HCT116 (cell line): ENCODE measurements around the gene CLPX. TPM values are rescaled to one million over a fixed set of nuclear protein-coding genes. Genes with fewer than 3 reads are reported as not detected.

ENCODE experiments used
- ATAC-seq: fragments of 200-7000 bp; cut with Tn5 transposase; 2 replicates; pipeline ENCODE4 v1.9.1; 2020; ENCODE audit warnings: mild to moderate bottlenecking, moderate library complexity
- BruUV-seq: library from RNA; stranded (reverse); fragments of 400-500 nt; replicated peaks from 2 replicates; lab custom pipeline; 2021; lab: Mats Ljungman, UMichigan
- CTCF ChIA-PET: fragments of 300-600 bp; sonication (Branson Sonifier 250); formaldehyde crosslinking; loops from one replicate; lab custom pipeline; 2021; ENCODE audit warnings: antibody characterized with exemption; lab: Charles Lee
- POLR2A ChIA-PET: fragments of 300-600, 350-600 bp; sonication (Branson Sonifier 250); formaldehyde crosslinking; loops from one replicate; lab custom pipeline; 2021; ENCODE audit warnings: antibody characterized with exemption; lab: Charles Lee
- RAD21 ChIA-PET, 2 experiments: fragments of 300-600 bp; sonication (Branson Sonifier 250); formaldehyde crosslinking; loops; one replicate each; lab custom pipeline; 2023; ENCODE audit warnings: low total read pairs in 2 of 2; ENCODE audit not compliant: uncharacterized antibody in 2 of 2, unreplicated experiment in 2 of 2, low non-redundant PET in 1 of 2; lab: Charles Lee
- DNase-seq: peaks from one replicate; pipeline ENCODE4 v3.0.0-alpha.2; 2010; ENCODE audit warnings: low read depth, low spot score
- H2AFZ ChIP-seq: fragments of 200-600 bp; shearing (Covaris generic), sonication (generic); 2 replicates; pipeline ENCODE4 v1.6.1; 2017; ENCODE audit warnings: low read depth, mixed run types, mixed read lengths, antibody characterized with exemption, low read length; ENCODE audit not compliant: poor library complexity, severe bottlenecking
- H3K27ac ChIP-seq: 2 replicates; pipeline ENCODE4 v1.5.1; 2012; ENCODE audit warnings: low read depth, low read length
- H3K27me3 ChIP-seq: fragments of 200-600 bp; sonication (generic); 2 replicates; pipeline ENCODE4 v1.6.1; 2016; ENCODE audit warnings: mixed run types, low read length, mixed read lengths; ENCODE audit not compliant: insufficient read depth
- H3K36me3 ChIP-seq, 2 experiments: fragments of 200-500 bp in 1 of 2; fragments of 200-600 bp in 1 of 2; sonication (Bioruptor generic) in 1 of 2; sonication (generic) in 1 of 2; 2 replicates each; pipeline versions ENCODE4 v1.5.1 to v1.6.1; 2014 to 2016; ENCODE audit warnings: low read length in 2 of 2, inconsistent platforms in 1 of 2, mixed read lengths in 1 of 2, mixed run types in 1 of 2; ENCODE audit not compliant: insufficient read depth in 2 of 2, control insufficient read depth in 1 of 2
- H3K4me1 ChIP-seq, 2 experiments: fragments of 200-600 bp in 1 of 2; sonication (generic) in 1 of 2; 2 replicates each; pipeline versions ENCODE4 v1.5.1 to v1.6.1; 2012 to 2017; ENCODE audit warnings: low read length in 2 of 2, inconsistent platforms in 1 of 2, mild to moderate bottlenecking in 1 of 2, mixed read lengths in 1 of 2, mixed run types in 1 of 2, moderate library complexity in 1 of 2; ENCODE audit not compliant: insufficient read depth in 2 of 2, control insufficient read depth in 1 of 2
- H3K4me2 ChIP-seq: fragments of 200-600 bp; sonication (generic); 2 replicates; pipeline ENCODE4 v1.6.1; 2017; ENCODE audit warnings: mixed run types, low read length, mixed read lengths
- H3K4me3 ChIP-seq, 2 experiments: fragments of 200-600 bp in 1 of 2; sonication (generic) in 1 of 2; replicated peaks in 1 of 2; 2 replicates each; pipeline ENCODE4 v1.5.1; 2011 to 2016; ENCODE audit warnings: low read length in 2 of 2, control low read depth in 1 of 2, low read depth in 1 of 2, mild to moderate bottlenecking in 1 of 2, mixed read lengths in 1 of 2, mixed run types in 1 of 2
- H3K79me2 ChIP-seq: fragments of 200-600 bp; sonication (generic); 2 replicates; pipeline ENCODE4 v1.6.1; 2017; ENCODE audit warnings: mild to moderate bottlenecking, mixed run types, low read length, moderate library complexity, mixed read lengths; ENCODE audit not compliant: insufficient read depth
- H3K9ac ChIP-seq: fragments of 200-600 bp; sonication (generic); 2 replicates; pipeline ENCODE4 v1.6.1; 2016; ENCODE audit warnings: low read length, mixed read lengths
- H3K9me2 ChIP-seq: fragments of 200-600 bp; sonication (generic), shearing (Covaris generic); 2 replicates; pipeline ENCODE4 v1.6.1; 2017; ENCODE audit warnings: mixed run types, mild to moderate bottlenecking, moderate library complexity; ENCODE audit not compliant: insufficient read depth
- H3K9me3 ChIP-seq, 2 experiments: fragments of 200-500 bp in 1 of 2; fragments of 200-600 bp in 1 of 2; sonication (Bioruptor generic) in 1 of 2; sonication (generic) in 1 of 2; 2 replicates each; pipeline ENCODE4 v1.6.1; 2014 to 2017; ENCODE audit warnings: low read length in 2 of 2, mixed read lengths in 2 of 2, inconsistent platforms in 1 of 2, low read depth in 1 of 2, mild to moderate bottlenecking in 1 of 2, mixed run types in 1 of 2, moderate library complexity in 1 of 2; ENCODE audit not compliant: control insufficient read depth in 1 of 2, insufficient read depth in 1 of 2
- H4K20me1 ChIP-seq: fragments of 200-600 bp; sonication (generic), shearing (Covaris generic); 2 replicates; pipeline ENCODE4 v1.6.1; 2017; ENCODE audit warnings: mixed run types, mild to moderate bottlenecking, moderate library complexity; ENCODE audit not compliant: insufficient read depth
- CBX3 ChIP-seq: IDR thresholded peaks from 2 replicates; pipeline ENCODE4 v1.6.1; 2012; ENCODE audit warnings: low read depth
- CEBPB ChIP-seq: IDR thresholded peaks from 2 replicates; pipeline ENCODE4 v1.6.1; 2012; ENCODE audit warnings: low read depth
- EGR1 ChIP-seq: IDR thresholded peaks from 2 replicates; pipeline ENCODE4 v1.6.1; 2012; ENCODE audit warnings: low read depth
- ELF1 ChIP-seq: IDR thresholded peaks from 2 replicates; pipeline ENCODE4 v1.6.1; 2012; ENCODE audit warnings: low read depth, borderline replicate concordance
- EZH2 ChIP-seq: fragments of 200-600 bp; sonication (generic); IDR thresholded peaks from 2 replicates; pipeline ENCODE4 v1.6.1; 2017; ENCODE audit warnings: antibody characterized with exemption, mixed run types
- EZH2phosphoT487 ChIP-seq: fragments of 200-600 bp; IDR thresholded peaks from 2 replicates; pipeline ENCODE4 v1.6.1; 2018; ENCODE audit warnings: antibody characterized with exemption, borderline replicate concordance
- FOSL1 ChIP-seq: IDR thresholded peaks from 2 replicates; pipeline ENCODE4 v1.6.1; 2012; ENCODE audit warnings: low read depth
- JUND ChIP-seq: IDR thresholded peaks from 2 replicates; pipeline ENCODE4 v1.6.1; 2012
- POLR2A ChIP-seq: IDR thresholded peaks from 2 replicates; pipeline ENCODE4 v1.7.0; 2011; ENCODE audit warnings: borderline replicate concordance; ENCODE audit not compliant: insufficient read depth, insufficient read length; ENCODE audit errors: extremely low read depth
- POLR2AphosphoS5 ChIP-seq: IDR thresholded peaks from 2 replicates; pipeline ENCODE4 v1.6.1; 2011; ENCODE audit warnings: mild to moderate bottlenecking, low read depth, low read length, moderate library complexity
- RAD21 ChIP-seq: IDR thresholded peaks from 2 replicates; pipeline ENCODE4 v1.6.1; 2012; ENCODE audit warnings: low read depth, mild to moderate bottlenecking
- SIN3A ChIP-seq: IDR thresholded peaks from 2 replicates; pipeline ENCODE4 v1.6.1; 2012; ENCODE audit warnings: low read depth
- SRF ChIP-seq: IDR thresholded peaks from 2 replicates; pipeline ENCODE4 v1.6.1; 2012; ENCODE audit warnings: low read depth
- TCF7L2 ChIP-seq: IDR thresholded peaks from 2 replicates; pipeline ENCODE4 v1.7.0; 2011; ENCODE audit warnings: borderline replicate concordance, inconsistent platforms; ENCODE audit not compliant: insufficient read depth, insufficient read length; ENCODE audit errors: extremely low read depth
- YY1 ChIP-seq: IDR thresholded peaks from 2 replicates; pipeline ENCODE4 v1.6.1; 2011; ENCODE audit warnings: low read length, low read depth, moderate library complexity, mild to moderate bottlenecking; ENCODE audit not compliant: insufficient replicate concordance; ENCODE audit errors: extremely low read depth
- ZFX ChIP-seq: fragments of 450-650 bp; IDR thresholded peaks from 2 replicates; pipeline ENCODE4 v1.6.1; 2017
- intact Hi-C: fragments of 100-400 bp; cut with micrococcal nuclease; formaldehyde crosslinking; loops from 2 replicates; pipeline ENCODE4 v1.10.0; 2022
- total RNA-seq: library from RNA; stranded (reverse); gene quantifications from one replicate; pipeline ENCODE4 v1.2.1, GENCODE V29; 2021; ENCODE audit not compliant: unreplicated experiment
- TF ChIP-seq, protein P1 (sequence below), 3 experiments: fragments of 200-600 bp in 1 of 3; sonication (generic) in 1 of 3; IDR thresholded peaks in 2 of 3; conservative IDR thresholded peaks in 1 of 3; 2 replicates each; pipeline ENCODE4 v1.5.1; 2012 to 2017; ENCODE audit warnings: low read depth in 2 of 3, low read length in 2 of 3, antibody characterized with exemption in 1 of 3, borderline replicate concordance in 1 of 3, control low read depth in 1 of 3, mild to moderate bottlenecking in 1 of 3, mixed read lengths in 1 of 3, mixed run types in 1 of 3, moderate library complexity in 1 of 3; ENCODE audit not compliant: insufficient read depth in 1 of 3
- TF ChIP-seq, protein P2 (sequence below): IDR thresholded peaks from 2 replicates; pipeline ENCODE4 v1.6.1; 2012
- TF ChIP-seq, protein P3 (sequence below): IDR thresholded peaks from 2 replicates; pipeline ENCODE4 v1.6.1; 2012; ENCODE audit warnings: low read depth

The CLPX gene
- total RNA-seq, 1 experiment from 2014 or later: 64.1 TPM

DNA sequence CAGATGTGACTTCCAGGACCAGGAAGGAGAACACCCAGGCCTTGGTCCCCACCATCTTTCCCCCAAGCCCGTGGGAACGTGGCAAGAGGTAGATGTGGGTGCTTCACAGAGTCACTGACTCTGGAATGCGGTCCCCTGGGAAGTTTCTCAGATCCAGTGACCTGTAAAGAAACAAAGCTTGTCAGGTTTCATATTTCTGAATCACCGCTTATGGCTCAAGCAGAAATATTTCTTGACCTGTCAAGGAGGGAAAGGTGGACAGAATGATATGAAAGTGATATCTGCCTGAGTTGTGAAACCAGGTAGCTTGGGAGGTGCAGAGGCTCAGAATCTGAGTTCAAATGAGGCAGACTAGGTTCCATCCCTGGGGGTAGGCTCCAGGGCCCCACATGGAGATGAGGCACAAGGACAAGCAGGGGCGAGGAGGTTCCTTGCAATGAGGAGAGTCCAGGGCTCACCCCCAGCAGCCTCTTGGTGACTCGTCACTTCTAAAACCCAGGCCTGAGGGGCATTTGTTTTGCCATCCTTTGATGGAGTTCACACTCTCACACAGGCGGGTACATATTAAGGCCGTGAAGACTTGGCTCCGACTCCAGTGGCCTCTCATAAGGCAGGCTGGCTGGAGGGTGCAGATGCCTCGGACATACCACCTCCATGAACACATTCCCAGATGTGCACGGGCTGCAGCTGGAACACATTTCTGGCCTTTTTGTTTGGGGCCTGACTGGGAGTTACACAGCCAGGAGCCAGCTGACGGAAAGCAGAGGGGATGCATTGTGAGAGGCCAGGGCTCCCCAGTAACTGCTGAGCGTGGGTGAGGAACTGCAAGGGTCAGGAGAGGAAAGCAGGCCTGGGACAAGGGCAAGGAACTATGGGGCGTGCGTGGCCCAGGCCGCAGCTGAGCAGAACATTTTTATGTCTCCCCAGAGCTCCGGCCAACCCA lies 24.8 kb upstream of the CLPX start (continued):
- TF ChIP-seq, protein P1, sequence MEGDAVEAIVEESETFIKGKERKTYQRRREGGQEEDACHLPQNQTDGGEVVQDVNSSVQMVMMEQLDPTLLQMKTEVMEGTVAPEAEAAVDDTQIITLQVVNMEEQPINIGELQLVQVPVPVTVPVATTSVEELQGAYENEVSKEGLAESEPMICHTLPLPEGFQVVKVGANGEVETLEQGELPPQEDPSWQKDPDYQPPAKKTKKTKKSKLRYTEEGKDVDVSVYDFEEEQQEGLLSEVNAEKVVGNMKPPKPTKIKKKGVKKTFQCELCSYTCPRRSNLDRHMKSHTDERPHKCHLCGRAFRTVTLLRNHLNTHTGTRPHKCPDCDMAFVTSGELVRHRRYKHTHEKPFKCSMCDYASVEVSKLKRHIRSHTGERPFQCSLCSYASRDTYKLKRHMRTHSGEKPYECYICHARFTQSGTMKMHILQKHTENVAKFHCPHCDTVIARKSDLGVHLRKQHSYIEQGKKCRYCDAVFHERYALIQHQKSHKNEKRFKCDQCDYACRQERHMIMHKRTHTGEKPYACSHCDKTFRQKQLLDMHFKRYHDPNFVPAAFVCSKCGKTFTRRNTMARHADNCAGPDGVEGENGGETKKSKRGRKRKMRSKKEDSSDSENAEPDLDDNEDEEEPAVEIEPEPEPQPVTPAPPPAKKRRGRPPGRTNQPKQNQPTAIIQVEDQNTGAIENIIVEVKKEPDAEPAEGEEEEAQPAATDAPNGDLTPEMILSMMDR (IDR thresholded peaks at IDR 0.05 in 2 of 3, conservative IDR thresholded peaks at IDR 0.05 in 1 of 3; ENCODE audit: borderline replicate concordance in 1 of 3, insufficient read depth in 1 of 3, low read depth in 2 of 3, low read length in 2 of 3): no peak
- TF ChIP-seq ZFX: no peak
- TF ChIP-seq CBX3: no peak
- TF ChIP-seq POLR2AphosphoS5: no peak
- TF ChIP-seq EGR1: no peak
- no peak for TF ChIP-seq SIN3A
- no peak for TF ChIP-seq RAD21
- no peak for TF ChIP-seq YY1
- TF ChIP-seq JUND: no peak
- no peak for TF ChIP-seq EZH2phosphoT487

DNA sequence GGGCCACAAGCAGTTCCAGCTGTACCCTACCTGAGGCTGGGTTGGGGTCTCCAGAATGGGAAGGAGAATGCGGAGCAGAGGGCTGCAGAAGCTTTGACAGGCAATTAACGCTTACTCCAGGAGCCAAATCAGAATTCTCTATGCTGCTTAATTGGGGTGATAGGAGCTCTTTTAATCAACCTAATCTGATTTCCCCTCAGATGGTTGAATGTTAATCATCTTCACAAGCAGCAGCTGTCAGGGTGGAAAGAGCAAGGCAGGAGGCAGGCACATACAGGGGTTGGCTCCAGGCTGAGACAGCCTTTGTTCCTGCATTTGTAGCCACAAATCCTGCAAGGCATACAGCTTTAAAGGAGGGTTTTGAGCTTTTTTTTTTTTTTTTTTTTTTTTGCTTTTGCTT lies 23.5 kb upstream of the CLPX start:
- Histone ChIP-seq H3K9me2 (no peaks in the 10 kb centered on the region), H3K4me1 (peaks cover 2 to 12% of the 10 kb centered on the region in 2 experiments; a peak in 1 of 4 replicates), H3K79me2 (no peaks in the 10 kb centered on the region), H3K36me3 (no peaks in the 10 kb centered on the region), H4K20me1 (no peaks in the 10 kb centered on the region), H3K27ac (no peak overlapping the region), H3K4me2 (no peak overlapping the region), H3K9ac (no peak overlapping the region), H2AFZ (no peak overlapping the region), H3K27me3 (no peaks in the 10 kb centered on the region), H3K9me3 (no peaks in the 10 kb centered on the region), H3K4me3 (no peak overlapping the region)
- intact Hi-C loops: no loop called here
- no peak for ATAC-seq
- ChIA-PET CTCF (no interaction called here), RAD21 (interaction anchor here in 1 of 2 experiments (0.6 kb wide), 1 partner anchor 48 kb away, joined by 4 read pairs; no protein-coding TSS in a partner anchor), POLR2A (interaction anchor here (0.8 kb wide), 1 partner anchor 96 kb away, joined by 5 read pairs; the partner anchor contains the start of gene RNU5B-1)
- no peak for DNase-seq
- no TSS peak for BruUV-seq
- TF ChIP-seq CBX3 (no peak), TCF7L2 (no peak), ELF1 (no peak), EGR1 (no peak), FOSL1 (no peak), EZH2 (no peak), POLR2AphosphoS5 (no peak), CEBPB (no peak), SIN3A (no peak), POLR2A (no peak), SRF (no peak)
- TF ChIP-seq, protein P2, sequence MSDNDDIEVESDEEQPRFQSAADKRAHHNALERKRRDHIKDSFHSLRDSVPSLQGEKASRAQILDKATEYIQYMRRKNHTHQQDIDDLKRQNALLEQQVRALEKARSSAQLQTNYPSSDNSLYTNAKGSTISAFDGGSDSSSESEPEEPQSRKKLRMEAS: no peak
- TF ChIP-seq, protein P3, sequence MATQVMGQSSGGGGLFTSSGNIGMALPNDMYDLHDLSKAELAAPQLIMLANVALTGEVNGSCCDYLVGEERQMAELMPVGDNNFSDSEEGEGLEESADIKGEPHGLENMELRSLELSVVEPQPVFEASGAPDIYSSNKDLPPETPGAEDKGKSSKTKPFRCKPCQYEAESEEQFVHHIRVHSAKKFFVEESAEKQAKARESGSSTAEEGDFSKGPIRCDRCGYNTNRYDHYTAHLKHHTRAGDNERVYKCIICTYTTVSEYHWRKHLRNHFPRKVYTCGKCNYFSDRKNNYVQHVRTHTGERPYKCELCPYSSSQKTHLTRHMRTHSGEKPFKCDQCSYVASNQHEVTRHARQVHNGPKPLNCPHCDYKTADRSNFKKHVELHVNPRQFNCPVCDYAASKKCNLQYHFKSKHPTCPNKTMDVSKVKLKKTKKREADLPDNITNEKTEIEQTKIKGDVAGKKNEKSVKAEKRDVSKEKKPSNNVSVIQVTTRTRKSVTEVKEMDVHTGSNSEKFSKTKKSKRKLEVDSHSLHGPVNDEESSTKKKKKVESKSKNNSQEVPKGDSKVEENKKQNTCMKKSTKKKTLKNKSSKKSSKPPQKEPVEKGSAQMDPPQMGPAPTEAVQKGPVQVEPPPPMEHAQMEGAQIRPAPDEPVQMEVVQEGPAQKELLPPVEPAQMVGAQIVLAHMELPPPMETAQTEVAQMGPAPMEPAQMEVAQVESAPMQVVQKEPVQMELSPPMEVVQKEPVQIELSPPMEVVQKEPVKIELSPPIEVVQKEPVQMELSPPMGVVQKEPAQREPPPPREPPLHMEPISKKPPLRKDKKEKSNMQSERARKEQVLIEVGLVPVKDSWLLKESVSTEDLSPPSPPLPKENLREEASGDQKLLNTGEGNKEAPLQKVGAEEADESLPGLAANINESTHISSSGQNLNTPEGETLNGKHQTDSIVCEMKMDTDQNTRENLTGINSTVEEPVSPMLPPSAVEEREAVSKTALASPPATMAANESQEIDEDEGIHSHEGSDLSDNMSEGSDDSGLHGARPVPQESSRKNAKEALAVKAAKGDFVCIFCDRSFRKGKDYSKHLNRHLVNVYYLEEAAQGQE: no peak
